Liver (tissue), 9 donors: ENCODE measurements around the gene PNRC1. TPM values are rescaled to one million over a fixed set of nuclear protein-coding genes. Genes with fewer than 3 reads are reported as not detected.

Experiments
- DNase-seq: peaks from one replicate; pipeline ENCODE4 v3.0.0-alpha.2; 2017; ENCODE audit warnings: low spot score
- H3K27ac ChIP-seq, 2 donors: one replicate each; pipeline ENCODE4 v1.7.0; 2013; ENCODE audit warnings: inconsistent platforms in 2 of 2, low read length in 2 of 2, control low read depth in 1 of 2, low read depth in 1 of 2, mild to moderate bottlenecking in 1 of 2
- H3K27me3 ChIP-seq, 4 donors: one replicate each; pipeline versions ENCODE4 v1.6.1 to v1.7.0; 2013; ENCODE audit warnings: low read length in 3 of 4, inconsistent platforms in 1 of 4, mild to moderate bottlenecking in 1 of 4, moderate library complexity in 1 of 4; ENCODE audit not compliant: control insufficient read depth in 4 of 4, insufficient read depth in 4 of 4
- H3K36me3 ChIP-seq, 4 donors: one replicate each; pipeline versions ENCODE4 v1.6.1 to v1.7.0; 2013; ENCODE audit warnings: low read length in 3 of 4, mild to moderate bottlenecking in 3 of 4, low read depth in 1 of 4, moderate library complexity in 1 of 4; ENCODE audit not compliant: control insufficient read depth in 4 of 4, insufficient read depth in 3 of 4
- H3K4me1 ChIP-seq, 4 donors: one replicate each; pipeline versions ENCODE4 v1.6.1 to v1.7.0; 2013; ENCODE audit warnings: low read length in 3 of 4, mild to moderate bottlenecking in 3 of 4, moderate library complexity in 1 of 4; ENCODE audit not compliant: control insufficient read depth in 4 of 4, insufficient read depth in 4 of 4
- H3K4me3 ChIP-seq, 3 donors: one replicate each; pipeline versions ENCODE4 v1.6.1 to v1.7.0; 2013; ENCODE audit warnings: low read length in 3 of 3, control low read depth in 1 of 3, low read depth in 1 of 3, mild to moderate bottlenecking in 1 of 3
- H3K9ac ChIP-seq, 2 donors: one replicate each; pipeline ENCODE4 v1.7.0; 2013; ENCODE audit warnings: low read length in 2 of 2, mild to moderate bottlenecking in 2 of 2, moderate library complexity in 2 of 2, control low read depth in 1 of 2, low read depth in 1 of 2
- H3K9me3 ChIP-seq, 4 donors: one replicate each; pipeline versions ENCODE4 v1.6.1 to v1.7.0; 2013; ENCODE audit warnings: low read length in 3 of 4; ENCODE audit not compliant: control insufficient read depth in 4 of 4
- EGR1 ChIP-seq, 2 donors: IDR thresholded peaks; 2 replicates each; pipeline ENCODE4 v1.6.1; 2016 to 2018; ENCODE audit warnings: antibody characterized with exemption in 2 of 2, low read depth in 2 of 2
- FOXA1 ChIP-seq: IDR thresholded peaks from 2 replicates; pipeline ENCODE4 v1.6.1; 2016; ENCODE audit warnings: antibody characterized with exemption
- FOXA2 ChIP-seq: IDR thresholded peaks from 2 replicates; pipeline ENCODE4 v1.6.1; 2016; ENCODE audit warnings: antibody characterized with exemption
- GABPA ChIP-seq, 2 donors: IDR thresholded peaks in 1 of 2; conservative IDR thresholded peaks in 1 of 2; 2 replicates each; pipeline ENCODE4 v1.6.1; 2016; ENCODE audit warnings: antibody characterized with exemption in 2 of 2, mild to moderate bottlenecking in 1 of 2, moderate library complexity in 1 of 2
- HNF4A ChIP-seq, 2 donors: conservative IDR thresholded peaks; 2 replicates each; pipeline ENCODE4 v1.6.1; 2016; ENCODE audit warnings: antibody characterized with exemption in 2 of 2, mild to moderate bottlenecking in 2 of 2
- HNF4G ChIP-seq: IDR thresholded peaks from 2 replicates; pipeline ENCODE4 v1.6.1; 2016; ENCODE audit warnings: antibody characterized with exemption
- JUND ChIP-seq, 2 donors: IDR thresholded peaks; 2 replicates each; pipeline ENCODE4 v1.6.1; 2016; ENCODE audit warnings: antibody characterized with exemption in 2 of 2
- NR2F2 ChIP-seq: IDR thresholded peaks from 2 replicates; pipeline ENCODE4 v1.6.1; 2016; ENCODE audit warnings: antibody characterized with exemption
- RAD21 ChIP-seq, 2 donors: IDR thresholded peaks; 2 replicates each; pipeline ENCODE4 v1.6.1; 2016; ENCODE audit warnings: antibody characterized with exemption in 2 of 2, mild to moderate bottlenecking in 2 of 2
- RXRA ChIP-seq, 2 donors: IDR thresholded peaks; 2 replicates each; pipeline ENCODE4 v1.6.1; 2017 to 2018; ENCODE audit warnings: antibody characterized with exemption in 2 of 2, mild to moderate bottlenecking in 1 of 2
- SP1 ChIP-seq: IDR thresholded peaks from 2 replicates; pipeline ENCODE4 v1.6.1; 2018; ENCODE audit warnings: antibody characterized with exemption, mild to moderate bottlenecking
- TAF1 ChIP-seq: conservative IDR thresholded peaks from 2 replicates; pipeline ENCODE4 v1.6.1; 2016; ENCODE audit warnings: antibody characterized with exemption, mild to moderate bottlenecking
- YY1 ChIP-seq: IDR thresholded peaks from 2 replicates; pipeline ENCODE4 v1.6.1; 2016; ENCODE audit warnings: antibody characterized with exemption, mild to moderate bottlenecking
- WGBS: extraction: QIAGEN DNeasy Blood & Tissue Kit; methylation state at CpG from one replicate; pipeline ENCODE4 v1.1.7; 2013; 5-methylcytosine and 5-hydroxymethylcytosine counted together
- polyA plus RNA-seq, 2 donors: library from polyadenylated mRNA; stranded (reverse) in 1 of 2; unstranded in 1 of 2; fragments of 200-250 nt in 1 of 2; fragments of >200 nt in 1 of 2; fragmentation: Nextera tagmentation in 1 of 2; extraction: Ambion mirVana in 1 of 2; gene quantifications; one replicate each; pipeline versions ENCODE4 v1.2.1 to v1.2.3, GENCODE V29; 2013 to 2015
- total RNA-seq, 2 donors: library from RNA; depleted of rRNA; stranded (reverse); fragments of >200 nt; gene quantifications; one replicate each; pipeline ENCODE4 v1.2.3, GENCODE V29; 2014
- TF ChIP-seq, protein P1 (sequence below): IDR thresholded peaks from 2 replicates; pipeline ENCODE4 v1.6.1; 2016; ENCODE audit warnings: antibody characterized with exemption, mild to moderate bottlenecking
- TF ChIP-seq, protein P2 (sequence below): IDR thresholded peaks from 2 replicates; pipeline ENCODE4 v1.6.1; 2016; ENCODE audit warnings: antibody characterized with exemption
- TF ChIP-seq, protein P3 (sequence below): IDR thresholded peaks from 2 replicates; pipeline ENCODE4 v1.6.1; 2016; ENCODE audit warnings: antibody characterized with exemption
- TF ChIP-seq, protein P4 (sequence below): IDR thresholded peaks from 2 replicates; pipeline ENCODE4 v1.6.1; 2016; ENCODE audit warnings: antibody characterized with exemption
- TF ChIP-seq, protein P5 (sequence below): fragments of 150-350 bp; IDR thresholded peaks from 2 replicates; pipeline ENCODE4 v1.5.1; 2017; ENCODE audit warnings: improper control_type of control experiment, low read depth, low read length; ENCODE audit not compliant: missing input control
- donor health status: healthy.
- donor health status: healthy.
- donor health status: healthy.
- donor health status: healthy.
- donor health status: healthy.

Gene PNRC1
- total and polyA plus RNA-seq, 4 donors, result 27.4 to 71.4 (median 53.6) TPM

DNA sequence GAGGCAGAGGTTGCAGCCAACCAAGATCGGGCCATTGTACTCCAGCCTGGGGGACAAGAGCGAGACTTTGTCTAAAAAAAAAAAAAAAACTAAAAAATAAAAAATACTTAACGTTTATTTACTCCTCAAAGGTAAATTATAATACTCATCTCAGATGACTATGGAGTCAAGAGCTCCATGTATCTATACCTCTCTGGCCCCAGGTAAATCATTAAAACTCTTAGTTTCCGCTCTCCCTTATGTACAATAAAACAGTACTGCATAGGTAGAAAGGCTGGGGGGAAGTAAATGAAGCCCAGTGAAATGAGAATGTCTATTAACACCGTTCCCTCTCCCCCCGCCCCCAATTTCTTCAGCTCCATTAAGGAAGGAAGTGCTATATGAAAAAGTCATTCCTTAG, 36.2 kb downstream of the PNRC1 start:
- peaks cover 3 to 7% (median 5%) of the 10 kb centered on the region in 4 donors for H3K4me1 ChIP-seq
- TF ChIP-seq, protein P1, sequence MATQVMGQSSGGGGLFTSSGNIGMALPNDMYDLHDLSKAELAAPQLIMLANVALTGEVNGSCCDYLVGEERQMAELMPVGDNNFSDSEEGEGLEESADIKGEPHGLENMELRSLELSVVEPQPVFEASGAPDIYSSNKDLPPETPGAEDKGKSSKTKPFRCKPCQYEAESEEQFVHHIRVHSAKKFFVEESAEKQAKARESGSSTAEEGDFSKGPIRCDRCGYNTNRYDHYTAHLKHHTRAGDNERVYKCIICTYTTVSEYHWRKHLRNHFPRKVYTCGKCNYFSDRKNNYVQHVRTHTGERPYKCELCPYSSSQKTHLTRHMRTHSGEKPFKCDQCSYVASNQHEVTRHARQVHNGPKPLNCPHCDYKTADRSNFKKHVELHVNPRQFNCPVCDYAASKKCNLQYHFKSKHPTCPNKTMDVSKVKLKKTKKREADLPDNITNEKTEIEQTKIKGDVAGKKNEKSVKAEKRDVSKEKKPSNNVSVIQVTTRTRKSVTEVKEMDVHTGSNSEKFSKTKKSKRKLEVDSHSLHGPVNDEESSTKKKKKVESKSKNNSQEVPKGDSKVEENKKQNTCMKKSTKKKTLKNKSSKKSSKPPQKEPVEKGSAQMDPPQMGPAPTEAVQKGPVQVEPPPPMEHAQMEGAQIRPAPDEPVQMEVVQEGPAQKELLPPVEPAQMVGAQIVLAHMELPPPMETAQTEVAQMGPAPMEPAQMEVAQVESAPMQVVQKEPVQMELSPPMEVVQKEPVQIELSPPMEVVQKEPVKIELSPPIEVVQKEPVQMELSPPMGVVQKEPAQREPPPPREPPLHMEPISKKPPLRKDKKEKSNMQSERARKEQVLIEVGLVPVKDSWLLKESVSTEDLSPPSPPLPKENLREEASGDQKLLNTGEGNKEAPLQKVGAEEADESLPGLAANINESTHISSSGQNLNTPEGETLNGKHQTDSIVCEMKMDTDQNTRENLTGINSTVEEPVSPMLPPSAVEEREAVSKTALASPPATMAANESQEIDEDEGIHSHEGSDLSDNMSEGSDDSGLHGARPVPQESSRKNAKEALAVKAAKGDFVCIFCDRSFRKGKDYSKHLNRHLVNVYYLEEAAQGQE, result no peak
- TF ChIP-seq, protein P2, sequence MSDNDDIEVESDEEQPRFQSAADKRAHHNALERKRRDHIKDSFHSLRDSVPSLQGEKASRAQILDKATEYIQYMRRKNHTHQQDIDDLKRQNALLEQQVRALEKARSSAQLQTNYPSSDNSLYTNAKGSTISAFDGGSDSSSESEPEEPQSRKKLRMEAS, result no peak
- no peak for TF ChIP-seq RXRA (IDR thresholded peaks at IDR 0.05)
- TF ChIP-seq JUND (IDR thresholded peaks at IDR 0.05), result no peak
- no peak for TF ChIP-seq FOXA1
- TF ChIP-seq EGR1 (IDR thresholded peaks at IDR 0.05; ENCODE audit: low read depth in 2 of 2), result no peak
- TF ChIP-seq HNF4A (conservative IDR thresholded peaks at IDR 0.05), result no peak
- no peak for TF ChIP-seq HNF4G
- no peak for DNase-seq
- H3K27ac ChIP-seq, result no peak overlapping the region
- H3K9me3 ChIP-seq, result no peaks in the 10 kb centered on the region
- WGBS, result 75% methylated on average over 6 of the region's 6 CpGs
- H3K4me3 ChIP-seq, result peak overlapping the region in 1 of 3 donors; percentile 66
- no peaks in the 10 kb centered on the region for H3K27me3 ChIP-seq
- H3K9ac ChIP-seq, result no peak overlapping the region
- no peaks in the 10 kb centered on the region for H3K36me3 ChIP-seq

DNA sequence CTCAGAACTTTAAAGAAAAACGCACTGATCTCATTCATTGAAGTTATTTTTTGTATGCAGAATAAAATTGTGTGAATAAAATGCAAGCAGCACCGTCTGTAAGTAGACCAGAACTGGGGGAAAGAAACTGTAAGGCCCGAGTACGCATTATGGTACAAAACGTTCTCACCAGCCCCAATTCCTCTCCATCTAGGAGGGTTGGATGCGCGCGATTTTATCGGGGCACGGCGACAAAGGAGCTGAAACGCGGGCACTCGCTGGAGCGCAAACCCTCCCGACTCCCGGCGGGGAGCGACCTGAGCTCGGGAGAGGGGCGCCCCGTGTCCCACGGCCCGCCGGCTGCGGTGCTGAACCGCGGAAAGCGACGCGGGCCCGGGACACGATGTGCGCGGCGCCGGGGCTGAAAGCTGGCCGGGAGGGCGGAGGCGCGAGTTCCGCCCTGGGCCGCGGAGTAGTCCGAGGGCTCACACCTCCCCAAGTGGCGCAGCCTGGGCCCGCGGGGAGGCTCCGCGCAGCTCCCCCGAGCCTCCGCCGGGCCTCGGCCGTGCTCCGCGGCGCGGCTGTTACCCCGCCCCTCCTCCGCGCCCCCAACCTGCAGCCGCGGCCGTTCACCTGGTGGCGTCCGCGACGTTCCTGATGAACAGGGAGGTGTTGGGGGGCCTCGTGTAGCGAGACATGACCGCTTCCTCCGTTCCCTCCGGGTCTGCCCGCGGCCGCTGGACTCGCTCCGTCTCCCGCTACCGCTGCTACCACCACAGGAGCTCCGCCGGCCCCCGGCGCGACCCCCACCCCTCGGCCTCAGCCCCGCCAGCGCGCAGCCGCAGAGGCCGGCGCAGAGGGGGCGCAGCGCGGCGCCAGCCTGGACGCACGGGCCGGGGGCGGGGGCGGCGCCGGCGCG, 36.9 kb downstream of the PNRC1 start, which contains the start of gene SRSF12:
Gene SRSF12 (minus strand): TSS at position 861 of the 898 bp plus-strand sequence. CDS start 184 bp downstream, at position 677.
- peak; percentile 40 for DNase-seq
- H3K4me1 ChIP-seq, result peaks cover 3 to 7% (median 5%) of the 10 kb centered on the region in 4 donors
- H3K4me3 ChIP-seq, result peak within 1 kb of the TSS; percentile 57 to 72 (median 66)
- H3K27ac ChIP-seq, result no peak within 1 kb of the TSS
- WGBS, result under 1% methylated on average over 106 of the region's 106 CpGs
- H3K9me3 ChIP-seq, result no peaks in the 10 kb centered on the region
- no peaks in the 10 kb centered on the region for H3K36me3 ChIP-seq
- peak within 1 kb of the TSS in 1 of 2 donors; percentile 47 for H3K9ac ChIP-seq
- H3K27me3 ChIP-seq, result no peaks in the 10 kb centered on the region
- TF ChIP-seq GABPA (IDR thresholded peaks at IDR 0.05 in 1 of 2, conservative IDR thresholded peaks at IDR 0.05 in 1 of 2) (no peak), RAD21 (IDR thresholded peaks at IDR 0.05) (peak in 1 of 2 donors; percentile 6)

DNA sequence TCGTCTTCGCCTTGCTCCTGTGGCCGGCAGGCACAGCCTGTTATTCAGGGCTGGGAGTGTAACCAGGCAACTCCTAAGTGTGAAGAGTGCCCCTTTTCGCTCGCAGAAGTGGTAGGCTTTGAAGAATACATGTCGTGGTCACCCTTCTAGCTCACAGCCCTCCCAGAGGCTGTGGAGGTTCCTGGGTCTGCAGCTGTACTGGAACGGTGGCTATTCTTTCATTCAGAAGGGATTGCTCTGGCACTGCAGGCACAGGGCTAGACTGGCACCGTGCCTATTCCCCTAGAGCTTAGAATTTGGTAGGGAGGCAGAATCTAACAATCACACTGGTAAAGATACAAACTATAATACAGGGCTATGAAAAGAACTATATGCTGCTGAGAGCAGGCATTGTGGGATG, 38.4 kb downstream of the PNRC1 start:
- H3K27ac ChIP-seq, result no peak overlapping the region
- H3K9ac ChIP-seq, result no peak overlapping the region
- H3K4me1 ChIP-seq, result peaks cover 3 to 7% (median 5%) of the 10 kb centered on the region in 4 donors
- H3K4me3 ChIP-seq, result no peak overlapping the region
- 91% methylated on average over 8 of the region's 8 CpGs for WGBS
- TF ChIP-seq HNF4A (conservative IDR thresholded peaks at IDR 0.05) (no peak), RXRA (IDR thresholded peaks at IDR 0.05) (no peak), SP1 (no peak), FOXA2 (no peak), YY1 (no peak), RAD21 (IDR thresholded peaks at IDR 0.05) (no peak), EGR1 (IDR thresholded peaks at IDR 0.05; ENCODE audit: low read depth in 2 of 2) (no peak), FOXA1 (no peak), GABPA (IDR thresholded peaks at IDR 0.05 in 1 of 2, conservative IDR thresholded peaks at IDR 0.05 in 1 of 2) (no peak), TAF1 (no peak), NR2F2 (no peak)
- TF ChIP-seq, protein P2, result no peak
- TF ChIP-seq, protein P3, sequence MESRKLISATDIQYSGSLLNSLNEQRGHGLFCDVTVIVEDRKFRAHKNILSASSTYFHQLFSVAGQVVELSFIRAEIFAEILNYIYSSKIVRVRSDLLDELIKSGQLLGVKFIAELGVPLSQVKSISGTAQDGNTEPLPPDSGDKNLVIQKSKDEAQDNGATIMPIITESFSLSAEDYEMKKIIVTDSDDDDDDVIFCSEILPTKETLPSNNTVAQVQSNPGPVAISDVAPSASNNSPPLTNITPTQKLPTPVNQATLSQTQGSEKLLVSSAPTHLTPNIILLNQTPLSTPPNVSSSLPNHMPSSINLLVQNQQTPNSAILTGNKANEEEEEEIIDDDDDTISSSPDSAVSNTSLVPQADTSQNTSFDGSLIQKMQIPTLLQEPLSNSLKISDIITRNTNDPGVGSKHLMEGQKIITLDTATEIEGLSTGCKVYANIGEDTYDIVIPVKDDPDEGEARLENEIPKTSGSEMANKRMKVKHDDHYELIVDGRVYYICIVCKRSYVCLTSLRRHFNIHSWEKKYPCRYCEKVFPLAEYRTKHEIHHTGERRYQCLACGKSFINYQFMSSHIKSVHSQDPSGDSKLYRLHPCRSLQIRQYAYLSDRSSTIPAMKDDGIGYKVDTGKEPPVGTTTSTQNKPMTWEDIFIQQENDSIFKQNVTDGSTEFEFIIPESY, result no peak
- TF ChIP-seq, protein P4, sequence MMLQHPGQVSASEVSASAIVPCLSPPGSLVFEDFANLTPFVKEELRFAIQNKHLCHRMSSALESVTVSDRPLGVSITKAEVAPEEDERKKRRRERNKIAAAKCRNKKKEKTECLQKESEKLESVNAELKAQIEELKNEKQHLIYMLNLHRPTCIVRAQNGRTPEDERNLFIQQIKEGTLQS, result no peak
- TF ChIP-seq, protein P5, sequence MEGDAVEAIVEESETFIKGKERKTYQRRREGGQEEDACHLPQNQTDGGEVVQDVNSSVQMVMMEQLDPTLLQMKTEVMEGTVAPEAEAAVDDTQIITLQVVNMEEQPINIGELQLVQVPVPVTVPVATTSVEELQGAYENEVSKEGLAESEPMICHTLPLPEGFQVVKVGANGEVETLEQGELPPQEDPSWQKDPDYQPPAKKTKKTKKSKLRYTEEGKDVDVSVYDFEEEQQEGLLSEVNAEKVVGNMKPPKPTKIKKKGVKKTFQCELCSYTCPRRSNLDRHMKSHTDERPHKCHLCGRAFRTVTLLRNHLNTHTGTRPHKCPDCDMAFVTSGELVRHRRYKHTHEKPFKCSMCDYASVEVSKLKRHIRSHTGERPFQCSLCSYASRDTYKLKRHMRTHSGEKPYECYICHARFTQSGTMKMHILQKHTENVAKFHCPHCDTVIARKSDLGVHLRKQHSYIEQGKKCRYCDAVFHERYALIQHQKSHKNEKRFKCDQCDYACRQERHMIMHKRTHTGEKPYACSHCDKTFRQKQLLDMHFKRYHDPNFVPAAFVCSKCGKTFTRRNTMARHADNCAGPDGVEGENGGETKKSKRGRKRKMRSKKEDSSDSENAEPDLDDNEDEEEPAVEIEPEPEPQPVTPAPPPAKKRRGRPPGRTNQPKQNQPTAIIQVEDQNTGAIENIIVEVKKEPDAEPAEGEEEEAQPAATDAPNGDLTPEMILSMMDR, result no peak
- no peaks in the 10 kb centered on the region for H3K27me3 ChIP-seq
- no peak for DNase-seq
- H3K9me3 ChIP-seq, result no peaks in the 10 kb centered on the region
- no peaks in the 10 kb centered on the region for H3K36me3 ChIP-seq
